Psoas muscle (tissue), 8 donors: ENCODE results near the gene NT5DC3. TPM values are rescaled to one million over a fixed set of nuclear protein-coding genes. Genes with fewer than 3 reads are reported as not detected.

Source experiments
- ATAC-seq, 4 donors: fragments of 200-7000 bp; cut with Tn5 transposase; one replicate each; pipeline ENCODE4 v1.9.1; 2020; ENCODE audit warnings: moderate library complexity in 3 of 4, mild to moderate bottlenecking in 2 of 4
- DNase-seq, 2 donors: peaks; one replicate each; pipeline ENCODE4 v3.0.0-alpha.2; 2020
- H3K27ac ChIP-seq: fragments of 200-600 bp; one replicate; pipeline ENCODE4 v1.8.0; 2022
- H3K27me3 ChIP-seq, 3 donors: fragments of 200-600 bp in 1 of 3; one replicate each; pipeline versions ENCODE4 v1.6.1 to v1.8.0; 2013 to 2022; ENCODE audit warnings: low read length in 2 of 3, mild to moderate bottlenecking in 2 of 3, moderate library complexity in 1 of 3; ENCODE audit not compliant: insufficient read depth in 3 of 3
- H3K36me3 ChIP-seq, 2 donors: fragments of 200-600 bp in 1 of 2; one replicate each; pipeline versions ENCODE4 v1.6.1 to v1.8.0; 2013 to 2022; ENCODE audit warnings: low read depth in 1 of 2, mild to moderate bottlenecking in 1 of 2, moderate library complexity in 1 of 2; ENCODE audit not compliant: insufficient read depth in 1 of 2
- H3K4me1 ChIP-seq: fragments of 200-600 bp; one replicate; pipeline ENCODE4 v1.8.0; 2022
- H3K4me3 ChIP-seq: fragments of 200-600 bp; one replicate; pipeline ENCODE4 v1.8.0; 2022; ENCODE audit warnings: mild to moderate bottlenecking
- H3K9me3 ChIP-seq: fragments of 200-600 bp; one replicate; pipeline ENCODE4 v1.8.0; 2022
- WGBS, 3 donors: extraction: QIAGEN DNeasy Blood & Tissue Kit; methylation state at CpG; one replicate each; pipeline versions ENCODE4 v1.1.6 to v1.1.7; 2013; 5-methylcytosine and 5-hydroxymethylcytosine counted together
- intact Hi-C, 2 donors: fragments of 100-400 bp; cut with DNase I; formaldehyde crosslinking; loops; one replicate each; pipeline versions ENCODE4 v1.11.0 to v1.14.2; 2022
- polyA plus RNA-seq, 3 donors: library from polyadenylated mRNA; stranded (reverse); fragments of 200-250 nt; gene quantifications; one replicate each; pipeline ENCODE4 v1.2.3, GENCODE V29; 2013
- total RNA-seq, 4 donors: library from RNA; stranded (reverse); fragmentation: NEBNext Ultra II Directional in 2 of 4; extraction: Animal tissue kit (Norgen Biotek cat#: 25700) in 2 of 4; gene quantifications; one replicate each; pipeline versions ENCODE4 v1.2.1 to v1.2.4, GENCODE V29; 2021 to 2023
- TF ChIP-seq, protein P1 (sequence below): fragments of 200-600 bp; IDR thresholded peaks from one replicate; pipeline ENCODE4 v1.8.0; 2022; ENCODE audit warnings: antibody characterized with exemption
- donor health status: healthy with polysubstance abuse.
- donor health status: DM: no; HTN: no; CAD: no; lungs with moderate emphysema.
- donor health status: Bipolar disorder and iron deficiency.
- donor health status: healthy.
- donor health status: DM: yes; HTN: yes; CAD: no.
- donor health status: DM: no; HTN: no; CAD: no.
- donor health status: DM: no; HTN: no; CAD: no.
- donor health status: DM: yes; HTN: yes; CAD: no.

Gene NT5DC3
- total and polyA plus RNA-seq, 7 donors = 5.2 to 64.2 (median 16.2) TPM

GRCh38 chr12:103841690-103842584 lies 903 bp upstream of the NT5DC3 start:
- intact Hi-C loops = loop anchor here in 1 of 2 donors (2.0 to 5.0 kb wide), 2 partner anchors 41 to 60 kb away; no protein-coding TSS in a partner anchor
- peak; percentile 38 to 58 (median 51) for ATAC-seq
- 33 to 48% (median 34%) methylated on average over 20 of the region's 20 CpGs for WGBS, 3 donors

DNA sequence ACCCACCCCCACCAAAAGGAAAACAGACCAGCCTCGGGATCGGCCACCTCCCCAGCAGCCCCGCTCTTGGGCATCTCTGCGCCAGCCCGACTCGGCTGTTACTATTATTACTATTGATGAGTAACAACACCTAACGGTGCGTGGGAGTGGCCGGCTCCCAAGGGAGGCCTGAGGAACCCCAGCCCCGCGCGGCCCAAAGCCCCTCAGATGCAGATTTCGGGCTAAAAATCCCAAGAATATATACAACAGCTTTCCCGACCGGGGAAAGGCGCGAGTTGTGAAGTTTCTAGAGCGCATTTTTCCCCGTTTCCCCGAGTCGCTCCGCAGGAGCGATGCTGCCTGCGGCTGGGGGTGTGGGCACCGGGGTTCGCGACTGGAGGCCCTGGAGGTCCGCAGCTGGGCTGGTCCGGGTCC lies 565 bp downstream of the NT5DC3 start:
- WGBS, 3 donors = 1 to 3% (median 2%) methylated on average over 18 to 29 of the region's 29 CpGs
- Histone ChIP-seq H3K4me1 (no peaks in the 10 kb centered on the region), H3K36me3 (no peaks in the 10 kb centered on the region), H3K27me3 (no peaks in the 10 kb centered on the region), H3K9me3 (no peaks in the 10 kb centered on the region), H3K27ac (peak overlapping the region; percentile 94), H3K4me3 (peak overlapping the region; percentile 91)
- DNase-seq = peak; percentile 42 to 65
- intact Hi-C loops = loop anchor here in 1 of 2 donors (2.0 to 5.0 kb wide), 2 partner anchors 40 to 58 kb away; no protein-coding TSS in a partner anchor
- TF ChIP-seq, protein P1, sequence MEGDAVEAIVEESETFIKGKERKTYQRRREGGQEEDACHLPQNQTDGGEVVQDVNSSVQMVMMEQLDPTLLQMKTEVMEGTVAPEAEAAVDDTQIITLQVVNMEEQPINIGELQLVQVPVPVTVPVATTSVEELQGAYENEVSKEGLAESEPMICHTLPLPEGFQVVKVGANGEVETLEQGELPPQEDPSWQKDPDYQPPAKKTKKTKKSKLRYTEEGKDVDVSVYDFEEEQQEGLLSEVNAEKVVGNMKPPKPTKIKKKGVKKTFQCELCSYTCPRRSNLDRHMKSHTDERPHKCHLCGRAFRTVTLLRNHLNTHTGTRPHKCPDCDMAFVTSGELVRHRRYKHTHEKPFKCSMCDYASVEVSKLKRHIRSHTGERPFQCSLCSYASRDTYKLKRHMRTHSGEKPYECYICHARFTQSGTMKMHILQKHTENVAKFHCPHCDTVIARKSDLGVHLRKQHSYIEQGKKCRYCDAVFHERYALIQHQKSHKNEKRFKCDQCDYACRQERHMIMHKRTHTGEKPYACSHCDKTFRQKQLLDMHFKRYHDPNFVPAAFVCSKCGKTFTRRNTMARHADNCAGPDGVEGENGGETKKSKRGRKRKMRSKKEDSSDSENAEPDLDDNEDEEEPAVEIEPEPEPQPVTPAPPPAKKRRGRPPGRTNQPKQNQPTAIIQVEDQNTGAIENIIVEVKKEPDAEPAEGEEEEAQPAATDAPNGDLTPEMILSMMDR = no peak
- ATAC-seq = peak; percentile 42 to 53 (median 42)

More at GRCh38 chr12:103841690-103842584, 903 bp upstream of the NT5DC3 start:
- Histone ChIP-seq H3K27me3 (no peaks in the 10 kb centered on the region), H3K27ac (peak overlapping the region; percentile 94), H3K4me1 (no peaks in the 10 kb centered on the region), H3K4me3 (peak overlapping the region; percentile 91), H3K9me3 (no peaks in the 10 kb centered on the region), H3K36me3 (no peaks in the 10 kb centered on the region)
- TF ChIP-seq, protein P1 = no peak
- peak; percentile 37 to 67 for DNase-seq

- Histone ChIP-seq H3K27ac (no peak overlapping the region), H3K36me3 (no peaks in the 10 kb centered on the region), H3K4me3 (peak overlapping the region; percentile 91), H3K9me3 (no peaks in the 10 kb centered on the region), H3K27me3 (no peaks in the 10 kb centered on the region), H3K4me1 (no peaks in the 10 kb centered on the region)
- ATAC-seq (no peak), DNase-seq (no peak)
- intact Hi-C loops = loop anchor here (2.0 to 5.0 kb wide), 3 partner anchors 38 to 58 kb away; no protein-coding TSS in a partner anchor
- WGBS, 3 donors = 68 to 72% (median 70%) methylated on average over 14 of the region's 14 CpGs
- TF ChIP-seq, protein P1 = no peak
These were observed 1.2 kb downstream of the NT5DC3 start for GRCh38 chr12:103839609-103840461.

- intact Hi-C loops = loop anchor here in 1 of 2 donors (5.0 kb wide), 1 partner anchor 37 kb away; no protein-coding TSS in a partner anchor
- Histone ChIP-seq H3K27ac (no peak overlapping the region), H3K9me3 (no peaks in the 10 kb centered on the region), H3K36me3 (no peaks in the 10 kb centered on the region), H3K4me3 (peak overlapping the region; percentile 91), H3K27me3 (no peaks in the 10 kb centered on the region), H3K4me1 (no peaks in the 10 kb centered on the region)
- DNase-seq (no peak), ATAC-seq (no peak)
- TF ChIP-seq, protein P1 = no peak
- WGBS, 3 donors = 78 to 88% (median 81%) methylated on average over 4 of the region's 4 CpGs
These were observed 1.9 kb downstream of the NT5DC3 start for GRCh38 chr12:103839103-103839502.
